Right renal pelvis (tissue), 4 donors: Measurements from ENCODE around the gene FGR. TPM values are rescaled to one million over a fixed set of nuclear protein-coding genes. Genes with fewer than 3 reads are reported as not detected.

Source experiments
- DNase-seq, 4 donors: peaks; one replicate each; pipeline ENCODE4 v3.0.0-alpha.2; 2013; ENCODE audit warnings: low read depth in 4 of 4, low spot score in 3 of 4, missing footprints in 1 of 4
- polyA plus RNA-seq, 4 donors: library from polyadenylated mRNA; unstranded; fragments of 120-200 nt; gene quantifications; one replicate each; pipeline ENCODE4 v1.2.1, GENCODE V29; 2013; ENCODE audit not compliant: insufficient read length in 4 of 4

FGR gene
- polyA plus RNA-seq, 4 donors, result 1.4 to 2.1 (median 1.8) TPM

DNA sequence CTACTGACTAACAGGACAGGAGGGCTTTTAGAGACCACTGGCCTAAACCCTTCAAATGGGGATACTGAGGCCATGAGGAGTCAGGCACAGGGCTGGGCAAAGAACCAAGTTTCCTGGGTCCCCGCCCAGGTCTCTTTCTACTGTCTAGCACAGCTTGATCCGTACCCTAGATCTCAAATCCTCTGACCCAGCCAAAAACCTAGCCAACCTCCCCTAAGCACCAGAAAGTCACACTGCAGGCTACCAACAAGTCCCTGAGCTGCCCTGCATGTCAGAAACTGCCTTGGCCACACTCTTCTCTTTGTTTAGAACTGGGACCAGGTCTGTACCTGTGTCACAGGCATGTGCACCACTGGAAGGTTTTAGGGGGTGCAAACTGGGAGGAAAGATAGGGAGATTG is 64.6 kb downstream of the FGR start:
- no peak for DNase-seq

DNA sequence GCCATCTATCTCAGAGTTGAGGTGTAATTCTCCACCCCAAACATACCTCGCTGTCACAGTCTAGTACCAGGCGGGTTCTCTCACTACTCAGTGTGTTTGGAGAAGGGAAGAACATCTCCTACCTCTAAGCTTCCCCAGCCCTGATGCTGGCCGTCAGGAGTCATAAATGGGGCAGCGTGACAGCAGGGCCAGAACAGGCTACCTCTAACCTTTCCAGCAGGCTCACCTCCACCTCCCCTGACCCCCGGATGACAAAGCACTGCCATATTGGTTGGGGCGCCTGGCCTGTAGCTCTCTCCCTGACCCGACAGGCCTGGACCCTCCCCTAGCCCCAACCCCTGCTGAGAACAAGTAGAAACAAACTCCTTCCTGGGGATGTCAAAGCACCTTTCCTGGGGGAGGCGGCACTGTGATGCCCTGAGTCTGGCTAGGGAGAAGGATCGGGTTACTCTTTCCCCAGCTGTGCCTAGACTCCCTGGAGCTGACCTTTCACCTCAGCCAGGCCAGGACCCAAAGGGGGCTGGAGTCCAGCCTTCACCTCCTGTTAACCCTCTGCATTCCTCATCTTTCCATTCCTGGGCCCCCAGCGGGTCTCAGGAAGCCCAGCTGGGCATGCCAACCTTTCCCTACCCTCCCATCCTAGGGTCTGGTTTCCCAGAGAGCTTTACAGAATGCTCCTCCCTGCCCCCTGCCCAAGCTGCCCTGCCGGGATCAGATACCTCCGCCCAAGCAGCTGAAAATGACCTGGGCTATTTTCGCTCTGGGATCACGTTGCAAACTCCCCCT is 65.3 kb downstream of the FGR start:
- DNase-seq, result no peak

DNA sequence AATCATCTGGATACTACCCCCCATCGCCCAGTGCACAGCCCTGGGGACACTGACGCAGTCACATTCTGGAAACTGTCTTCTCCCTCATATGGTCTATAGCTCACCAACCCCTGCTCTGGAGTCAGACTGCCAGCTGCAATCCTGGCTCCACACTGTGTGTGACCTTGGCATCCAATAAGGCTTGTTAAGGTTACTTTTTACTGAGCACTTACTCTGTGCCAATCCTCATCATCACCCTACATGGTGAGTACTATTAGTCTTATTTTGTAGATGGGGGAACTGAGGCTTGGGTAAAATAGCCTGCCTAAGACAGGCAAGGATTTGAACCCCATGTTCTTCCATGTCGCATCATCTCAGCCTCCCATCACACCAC is 65.9 kb downstream of the FGR start:
- no peak for DNase-seq

DNA sequence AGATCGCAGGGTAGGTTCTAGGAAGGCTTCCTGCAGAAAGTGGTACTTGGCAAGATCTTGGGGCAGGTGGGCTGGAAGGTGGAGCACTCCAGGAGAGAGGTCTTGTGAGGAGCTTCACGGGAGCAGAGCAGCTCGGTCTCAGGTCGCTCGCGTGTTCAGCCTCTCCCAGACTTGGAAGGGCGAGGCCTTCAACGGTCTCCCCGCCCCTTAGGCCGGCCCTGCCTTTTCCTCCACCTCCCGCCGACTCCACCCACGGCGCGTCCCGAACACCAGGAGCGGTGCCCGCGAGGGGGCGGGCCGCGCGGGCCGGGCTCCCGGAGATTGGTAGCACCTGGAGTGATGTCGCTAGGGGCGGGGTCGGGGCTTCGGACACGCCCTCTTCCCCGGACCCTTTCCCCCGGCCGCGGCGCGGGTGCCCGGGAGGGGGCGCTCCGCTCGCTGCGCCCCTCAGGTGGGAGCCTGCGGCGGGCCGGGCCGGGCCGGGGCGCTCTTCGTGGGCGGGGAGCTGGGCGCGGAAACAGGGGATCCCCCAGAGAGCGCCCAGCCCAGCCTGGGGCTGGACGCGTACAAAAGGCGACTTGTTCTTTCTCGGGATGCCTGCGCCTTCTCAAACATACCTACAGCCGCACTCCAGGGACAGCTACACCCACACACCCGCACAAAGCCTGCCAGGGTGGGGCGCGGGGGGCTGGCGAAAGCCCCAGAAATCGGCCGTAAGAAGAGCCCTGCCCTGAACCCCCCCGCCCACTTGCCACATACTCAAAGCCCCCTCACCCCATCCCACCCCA is 66.5 kb downstream of the FGR start:
- peak; percentile 82 to 91 (median 89) for DNase-seq

DNA sequence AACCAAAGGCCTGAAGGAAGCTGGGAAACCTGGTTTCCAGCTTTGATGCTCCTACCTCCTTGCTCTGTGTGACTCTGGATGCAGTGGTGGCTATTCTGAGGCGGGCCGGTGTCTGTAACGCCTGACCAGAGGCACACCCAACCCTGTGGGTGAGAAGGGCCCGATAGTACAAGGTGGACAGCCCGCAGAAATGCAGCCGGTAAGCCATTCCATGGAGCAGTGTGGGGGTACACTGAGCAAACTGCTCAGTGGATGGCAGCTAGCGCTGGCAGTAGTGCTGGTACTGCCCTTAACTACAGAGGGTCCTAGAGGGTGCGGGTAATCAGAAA is 67.0 kb downstream of the FGR start:
- DNase-seq, result no peak

DNA sequence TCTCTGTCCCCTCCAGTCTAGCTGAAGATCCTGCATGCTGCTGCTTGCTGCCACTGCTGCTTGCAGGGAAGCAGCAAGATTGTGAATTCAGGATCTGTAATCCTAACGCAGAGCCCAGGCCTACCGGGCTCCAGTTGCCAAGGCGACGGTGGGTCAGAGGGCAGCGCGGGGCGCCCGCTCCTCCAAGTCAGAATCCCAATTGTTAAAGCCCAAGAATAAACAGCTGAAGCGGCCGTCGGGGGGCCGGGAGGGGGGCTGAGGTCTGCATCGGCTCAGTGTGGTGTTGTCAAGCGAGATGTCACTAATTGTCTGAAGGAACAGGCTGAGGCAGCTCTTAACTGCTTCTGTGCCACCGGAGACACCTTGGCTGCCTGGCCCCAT is 67.8 kb downstream of the FGR start:
- DNase-seq, result no peak

DNA sequence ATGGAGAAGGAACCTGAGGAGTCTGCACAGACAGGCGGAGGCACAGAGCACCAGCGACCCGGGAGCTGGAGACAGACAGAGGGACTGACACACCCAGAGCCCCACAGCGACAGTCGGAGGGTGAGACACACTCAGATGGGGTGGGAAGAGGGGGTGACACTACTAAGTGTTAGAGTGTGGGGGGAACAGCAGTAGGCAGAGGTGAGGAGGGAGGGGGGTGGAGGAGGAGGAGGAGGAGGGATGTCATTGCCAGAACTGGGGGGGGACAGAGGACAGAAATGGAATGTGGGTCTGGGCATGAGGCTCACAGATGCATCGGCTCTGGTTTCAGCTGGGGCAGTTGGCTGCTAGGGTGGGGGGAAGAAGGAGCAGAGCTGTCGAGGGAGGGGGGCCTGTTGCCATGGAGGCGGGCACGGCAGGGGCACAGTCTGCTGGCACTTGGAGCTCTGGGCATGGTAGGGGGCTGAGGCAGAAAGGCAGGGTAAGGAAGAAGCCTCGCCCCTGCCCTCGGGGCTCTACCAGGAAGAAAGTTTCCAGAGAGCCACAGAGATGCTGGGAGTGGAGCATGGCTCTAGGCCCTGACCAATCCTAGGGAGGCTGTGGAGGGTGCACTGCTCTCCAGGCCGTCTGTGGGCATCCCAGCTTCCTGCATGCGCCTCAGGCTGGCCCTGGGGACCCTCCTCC is 68.4 kb downstream of the FGR start:
- no peak for DNase-seq

DNA sequence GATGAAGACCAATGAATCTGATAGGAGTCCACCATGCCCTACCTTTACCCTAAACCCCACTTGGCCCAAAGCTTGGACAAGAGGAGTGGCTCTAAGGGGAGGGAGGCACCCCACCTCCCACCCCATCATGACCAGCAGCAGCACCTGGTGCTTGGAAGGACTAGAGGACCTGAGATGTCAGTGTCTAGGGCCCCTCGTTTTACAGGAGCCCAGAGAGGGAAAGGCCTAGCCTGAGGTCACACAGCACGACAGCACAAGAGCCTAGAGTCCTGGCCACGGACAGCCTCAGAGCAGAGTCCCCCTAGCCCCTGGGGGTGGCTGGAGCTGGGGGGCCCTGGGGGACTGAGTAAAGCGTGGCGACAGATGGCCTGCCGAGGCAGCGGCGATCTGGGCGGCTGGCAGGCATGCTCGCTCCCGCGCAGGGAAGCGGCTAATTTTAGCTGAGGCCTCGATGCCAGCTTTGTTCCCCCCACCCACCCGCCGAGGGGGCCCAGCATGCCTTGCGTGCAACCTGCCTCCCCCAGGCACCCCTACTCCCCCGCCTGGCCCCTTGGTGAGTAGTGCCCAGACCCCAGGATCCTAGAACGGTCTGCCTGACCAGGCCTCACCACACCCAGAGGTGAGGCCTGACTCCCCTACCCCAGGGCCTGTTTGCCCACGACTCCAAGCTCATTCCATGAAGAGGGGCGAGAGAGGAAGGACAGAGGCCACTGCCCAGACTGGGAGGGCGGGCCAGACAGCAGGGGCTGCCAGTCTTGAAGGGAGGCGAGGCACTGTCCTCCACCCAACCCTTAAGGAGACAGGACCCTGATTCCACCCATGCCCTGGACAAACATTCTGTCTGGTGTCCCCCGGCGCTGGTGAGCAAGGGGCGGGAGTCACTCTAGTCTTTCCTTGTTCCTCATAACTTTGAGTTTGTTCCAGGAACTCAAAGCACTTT is 70.0 kb downstream of the FGR start:
- DNase-seq, result no peak

DNA sequence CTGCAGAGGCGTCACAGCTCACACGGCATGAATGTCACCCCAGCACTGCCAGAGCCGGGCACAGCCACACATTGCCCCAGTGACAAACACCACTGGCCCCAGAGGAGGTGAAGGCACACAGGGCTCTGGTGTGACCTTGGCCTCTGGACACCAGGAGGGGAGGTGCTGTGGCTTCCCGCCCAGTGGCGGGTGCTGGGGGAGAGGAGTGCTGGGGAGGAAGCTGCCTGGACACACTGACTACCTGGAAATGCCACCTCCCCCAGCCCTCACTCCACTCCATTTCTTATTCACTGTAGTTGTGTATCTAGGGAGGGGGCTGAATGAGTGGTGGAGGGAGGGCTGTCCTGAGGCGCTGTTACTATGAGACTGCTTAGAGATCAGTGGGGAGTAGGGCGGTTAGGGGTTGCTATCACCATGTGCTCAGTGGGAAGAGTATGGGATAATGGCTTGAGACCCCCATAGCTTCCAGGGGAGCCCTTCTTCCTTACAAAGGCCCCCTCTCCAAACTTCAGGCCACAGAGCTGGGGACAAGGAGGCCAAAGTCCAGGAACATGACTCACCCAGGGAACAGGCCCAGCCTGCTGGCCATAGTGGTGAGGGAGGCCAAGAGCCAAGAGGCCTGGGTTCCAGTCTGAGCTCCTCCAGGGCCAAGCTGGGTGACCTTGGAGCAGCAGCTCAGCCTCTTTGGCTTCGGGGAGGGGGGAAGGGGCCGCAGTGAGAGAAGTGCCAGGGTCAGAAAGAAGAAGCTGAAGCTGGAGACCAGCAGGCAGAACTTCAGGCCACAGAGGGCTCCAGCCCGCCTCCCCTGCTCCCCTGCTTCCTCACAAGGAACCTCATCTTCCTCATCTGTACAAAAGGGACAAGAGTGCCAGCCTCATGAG is 71.2 kb downstream of the FGR start:
- DNase-seq, result no peak

DNA sequence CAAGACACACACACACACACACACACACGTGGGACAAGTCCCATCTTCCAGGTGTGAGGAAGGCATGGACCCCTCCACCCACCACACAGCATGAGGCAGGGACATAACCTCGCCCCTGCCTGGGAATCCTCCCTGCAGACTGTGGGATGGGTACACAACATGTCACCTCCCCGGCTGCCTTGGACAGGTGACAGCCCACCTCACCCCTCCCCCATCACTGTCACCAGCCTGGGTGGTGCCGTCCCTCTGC is 71.7 kb downstream of the FGR start:
- DNase-seq, result no peak

DNA sequence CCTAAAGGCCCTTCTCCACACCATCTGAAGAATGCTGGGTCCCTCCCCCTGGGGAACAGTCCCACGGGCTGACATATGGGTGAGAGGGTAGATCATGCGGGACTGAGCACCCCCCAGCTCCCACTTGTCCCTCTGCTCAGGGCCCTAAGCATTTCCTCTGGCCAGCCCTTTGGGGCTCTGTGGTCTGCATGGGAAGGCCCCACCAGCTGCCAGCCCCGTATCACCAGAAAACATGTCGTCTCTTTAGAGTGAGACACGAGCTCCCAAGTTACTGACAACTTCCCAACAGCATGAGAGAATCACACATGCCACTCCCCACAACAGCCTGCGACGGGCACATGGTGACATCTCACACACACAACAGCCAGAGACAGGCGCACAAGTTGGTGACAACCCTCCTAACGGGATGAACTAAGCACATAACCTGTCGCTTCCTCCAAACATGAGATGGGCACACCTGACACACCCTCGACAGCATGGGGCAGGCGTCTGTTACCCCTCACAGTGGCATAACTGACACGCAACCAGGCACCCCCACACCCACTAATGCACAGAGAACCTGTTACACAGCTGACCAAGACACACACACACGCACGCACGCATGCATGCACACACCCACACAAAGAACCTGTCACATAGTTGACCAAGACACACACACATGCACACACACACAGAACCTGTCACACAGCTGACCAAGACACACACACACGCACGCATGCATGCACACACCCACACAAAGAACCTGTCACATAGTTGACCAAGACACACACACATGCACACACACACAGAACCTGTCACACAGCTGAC is 72.2 kb downstream of the FGR start:
- no peak for DNase-seq

Other genes starting within 250 kb of the FGR start
- 1 to 10 TPM in 2 of 4 donors, under 1 TPM in 2; 0.91 to 1.0 (median 1.0) TPM for gene GPR3, start 242.6 kb downstream of the FGR start, polyA plus RNA-seq
- 100 to 1,000 TPM; 121 to 141 (median 136) TPM for gene WASF2, start 145.0 kb downstream of the FGR start, polyA plus RNA-seq
- 10 to 100 TPM; 39.4 to 51.5 (median 46.8) TPM for gene AHDC1, start 31.0 kb downstream of the FGR start, polyA plus RNA-seq
- gene IFI6, start 37.0 kb upstream of the FGR start, polyA plus RNA-seq, result 10 to 100 TPM; 20.1 to 25.1 (median 22.5) TPM
- 10 to 100 TPM; 11.4 to 14.7 (median 13.7) TPM for gene FAM76A, start 90.8 kb upstream of the FGR start, polyA plus RNA-seq
- 10 to 100 TPM; 43.3 to 56.3 (median 51.7) TPM for gene STX12, start 138.0 kb upstream of the FGR start, polyA plus RNA-seq
- 10 to 100 TPM; 53.7 to 61.7 (median 58.1) TPM for gene PPP1R8, start 195.6 kb upstream of the FGR start, polyA plus RNA-seq
- 1 to 10 TPM; 2.8 to 4.6 (median 3.3) TPM for gene THEMIS2, start 237.4 kb upstream of the FGR start, polyA plus RNA-seq